A549 (cell line): Measurements from ENCODE around the gene ADPRHL1.

Source experiments
- CBX8 ChIP-seq: fragments of 200-600 bp; sonication (generic); IDR thresholded peaks from 2 replicates; pipeline ENCODE4 v1.6.1; 2016
- CEBPB ChIP-seq, 2 experiments: fragments of >200 bp in 1 of 2; sonication (Bioruptor Twin) in 1 of 2; formaldehyde crosslinking in 1 of 2; IDR thresholded peaks; 2 replicates each; pipeline ENCODE4 v1.6.1; 2012 to 2016
- CHD2 ChIP-seq: fragments of 150-350 bp; IDR thresholded peaks from 2 replicates; pipeline ENCODE4 v1.6.1; 2014; ENCODE audit warnings: low read length; ENCODE audit not compliant: partially characterized antibody
- CTCF ChIP-seq: fragments of >200 bp; sonication (Bioruptor Twin); formaldehyde crosslinking; IDR thresholded peaks from 3 replicates; pipeline ENCODE4 v1.5.1; 2016
- FOXS1 ChIP-seq: fragments of 250-450 bp; sonication (Bioruptor Pico); IDR thresholded peaks from 2 replicates; pipeline ENCODE4 v1.5.0; 2020; ENCODE audit warnings: mild to moderate bottlenecking, moderate library complexity
- MAFK ChIP-seq: fragments of 450-650 bp; IDR thresholded peaks from 2 replicates; pipeline ENCODE4 v1.6.1; 2014; ENCODE audit not compliant: partially characterized antibody
- MAX ChIP-seq: IDR thresholded peaks from 2 replicates; pipeline ENCODE4 v1.6.1; 2012
- POLR2A ChIP-seq: IDR thresholded peaks from 2 replicates; pipeline ENCODE4 v1.6.1; 2012; ENCODE audit warnings: mild to moderate bottlenecking, low read length
- RAD21 ChIP-seq, 2 experiments: fragments of >200 bp in 1 of 2; sonication (Bioruptor Twin) in 1 of 2; formaldehyde crosslinking in 1 of 2; IDR thresholded peaks in 1 of 2; conservative IDR thresholded peaks in 1 of 2; 2 replicates in 1 of 2; 3 replicates in 1 of 2; pipeline ENCODE4 v1.6.1; 2012 to 2018; ENCODE audit warnings: inconsistent platforms in 1 of 2
- RCOR1 ChIP-seq: fragments of 150-350 bp; IDR thresholded peaks from 2 replicates; pipeline ENCODE4 v1.6.1; 2014; ENCODE audit warnings: antibody characterized with exemption, low read length, low read depth

- TF ChIP-seq CTCF: no peak
- TF ChIP-seq CEBPB (IDR thresholded peaks at IDR 0.05): no peak
- no peak for TF ChIP-seq POLR2A
- TF ChIP-seq CBX8: no peak
- no peak for TF ChIP-seq MAX
- no peak for TF ChIP-seq MAFK
- TF ChIP-seq CHD2: no peak
- TF ChIP-seq RAD21 (conservative IDR thresholded peaks at IDR 0.05 in 1 of 2, IDR thresholded peaks at IDR 0.05 in 1 of 2): no peak
- no peak for TF ChIP-seq FOXS1
- TF ChIP-seq RCOR1: no peak
Measured at GRCh38 chr13:113483504-113484293, 30.4 kb upstream of the ADPRHL1 start.
